Sigmoid colon (tissue), 7 donors: ENCODE results near the gene VPS72. TPM values are rescaled to one million over a fixed set of nuclear protein-coding genes. Genes with fewer than 3 reads are reported as not detected.
A peak's percentile ranks its signal among the peaks of the same experiment; 100 is the strongest.
"Not testable (repeated sequence)": the region's sequence is repeated elsewhere in the genome, so short reads cannot be mapped to it uniquely, and the experiment has no call there.

Experiments
- DNase-seq: peaks from one replicate; pipeline ENCODE4 v3.0.0-alpha.2; 2019
- H3K27ac ChIP-seq, 4 donors: fragments of 200-600 bp; sonication (generic); one replicate each; pipeline ENCODE4 v1.5.1; 2016 to 2019; ENCODE audit warnings: mild to moderate bottlenecking in 1 of 4
- H3K27me3 ChIP-seq, 3 donors: fragments of 200-600 bp; sonication (generic); one replicate each; pipeline ENCODE4 v1.5.1; 2019; ENCODE audit warnings: mild to moderate bottlenecking in 1 of 3
- H3K36me3 ChIP-seq, 4 donors: fragments of 200-600 bp; sonication (generic); one replicate each; pipeline ENCODE4 v1.5.1; 2016 to 2019
- H3K4me1 ChIP-seq, 4 donors: fragments of 200-600 bp; sonication (generic); one replicate each; pipeline ENCODE4 v1.5.1; 2017 to 2019
- H3K4me3 ChIP-seq, 4 donors: fragments of 200-600 bp; sonication (generic); one replicate each; pipeline ENCODE4 v1.5.1; 2017 to 2019; ENCODE audit warnings: mild to moderate bottlenecking in 2 of 4, moderate library complexity in 1 of 4
- H3K9me3 ChIP-seq, 4 donors: fragments of 200-600 bp in 3 of 4; sonication (generic) in 3 of 4; one replicate each; pipeline versions ENCODE4 v1.5.1 to v1.6.1; 2013 to 2019
- EP300 ChIP-seq, 4 donors: sonication (generic); formaldehyde crosslinking; IDR thresholded peaks; one replicate each; pipeline ENCODE4 v1.6.1; 2017; ENCODE audit warnings: antibody characterized with exemption in 4 of 4
- POLR2A ChIP-seq, 2 donors: fragments of 450-650 bp; IDR thresholded peaks; one replicate each; pipeline ENCODE4 v1.6.1; 2016; ENCODE audit warnings: antibody characterized with exemption in 2 of 2, mild to moderate bottlenecking in 2 of 2, moderate library complexity in 2 of 2
- POLR2AphosphoS5 ChIP-seq, 4 donors: sonication (generic); formaldehyde crosslinking; IDR thresholded peaks; one replicate each; pipeline ENCODE4 v1.6.1; 2017; ENCODE audit warnings: antibody characterized with exemption in 4 of 4
- WGBS, 2 donors: extraction: QIAGEN DNeasy Blood & Tissue Kit; methylation state at CpG; one replicate each; pipeline ENCODE4 v1.1.7; 2013; 5-methylcytosine and 5-hydroxymethylcytosine counted together
- intact Hi-C: fragments of 100-400 bp; cut with DNase I; formaldehyde crosslinking; loops from one replicate; pipeline ENCODE4 v1.15.1; 2023
- polyA plus RNA-seq, 3 donors: library from polyadenylated mRNA; stranded (reverse); fragments of 200-250 nt; gene quantifications; one replicate each; pipeline ENCODE4 v1.2.3, GENCODE V29; 2013
- total RNA-seq, 4 donors: library from RNA; depleted of rRNA; stranded (reverse); fragments of >200 nt; gene quantifications; one replicate each; pipeline ENCODE4 v1.1.0, GENCODE V29; 2016
- TF ChIP-seq, protein P1 (sequence below), 4 experiments: fragments of 450-650 bp in 3 of 4; fragments of 200-600 bp in 1 of 4; IDR thresholded peaks; one replicate each; pipeline ENCODE4 v1.5.1; 2016 to 2019; ENCODE audit warnings: antibody characterized with exemption in 4 of 4, mild to moderate bottlenecking in 3 of 4, moderate library complexity in 2 of 4
- donor health status: healthy with polysubstance abuse.
- donor health status: Bipolar disorder and iron deficiency.
- donor health status: healthy.

Gene VPS72
- total and polyA plus RNA-seq, 7 donors = 24.0 to 49.7 (median 36.2) TPM

DNA sequence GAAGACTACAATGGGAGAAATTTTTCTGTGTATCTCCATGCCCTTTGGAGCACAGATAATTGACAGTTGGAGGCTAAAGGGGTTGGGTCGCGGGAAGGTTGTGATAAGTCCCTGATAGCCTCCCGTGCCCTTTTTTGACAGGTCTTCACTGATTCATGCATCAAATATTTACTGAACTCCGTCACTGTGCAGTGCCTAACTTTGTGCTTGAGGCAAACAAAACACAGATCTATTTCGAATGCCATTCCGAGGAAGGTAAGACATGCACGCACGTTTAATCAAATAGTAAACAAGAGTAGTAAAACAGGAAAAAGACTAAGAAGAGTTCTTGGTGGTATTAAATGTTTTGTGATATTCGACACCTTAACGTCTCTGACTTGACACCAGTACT is 7.9 kb upstream of the VPS72 start:
- Histone ChIP-seq H3K27me3 (no peaks in the 10 kb centered on the region), H3K9me3 (no peaks in the 10 kb centered on the region), H3K36me3 (peaks cover 0 to 8% (median 2%) of the 10 kb centered on the region in 4 donors), H3K27ac (peak overlapping the region; percentile 90 to 95 (median 93)), H3K4me3 (peak overlapping the region; percentile 62 to 88 (median 70)), H3K4me1 (peaks cover 0 to 45% (median 38%) of the 10 kb centered on the region in 4 donors)
- WGBS, 2 donors = 4 to 16% methylated on average over 10 of the region's 10 CpGs
- intact Hi-C loops = loop anchor here (1.0 to 10.0 kb wide), 3 partner anchors 56 to 197 kb away; partner anchors contain the start of genes PI4KB, PSMB4 and PSMD4
- DNase-seq = no peak
- TF ChIP-seq POLR2A (IDR thresholded peaks at IDR 0.05) = no peak
- TF ChIP-seq EP300 (IDR thresholded peaks at IDR 0.05) = no peak
- TF ChIP-seq, protein P1, sequence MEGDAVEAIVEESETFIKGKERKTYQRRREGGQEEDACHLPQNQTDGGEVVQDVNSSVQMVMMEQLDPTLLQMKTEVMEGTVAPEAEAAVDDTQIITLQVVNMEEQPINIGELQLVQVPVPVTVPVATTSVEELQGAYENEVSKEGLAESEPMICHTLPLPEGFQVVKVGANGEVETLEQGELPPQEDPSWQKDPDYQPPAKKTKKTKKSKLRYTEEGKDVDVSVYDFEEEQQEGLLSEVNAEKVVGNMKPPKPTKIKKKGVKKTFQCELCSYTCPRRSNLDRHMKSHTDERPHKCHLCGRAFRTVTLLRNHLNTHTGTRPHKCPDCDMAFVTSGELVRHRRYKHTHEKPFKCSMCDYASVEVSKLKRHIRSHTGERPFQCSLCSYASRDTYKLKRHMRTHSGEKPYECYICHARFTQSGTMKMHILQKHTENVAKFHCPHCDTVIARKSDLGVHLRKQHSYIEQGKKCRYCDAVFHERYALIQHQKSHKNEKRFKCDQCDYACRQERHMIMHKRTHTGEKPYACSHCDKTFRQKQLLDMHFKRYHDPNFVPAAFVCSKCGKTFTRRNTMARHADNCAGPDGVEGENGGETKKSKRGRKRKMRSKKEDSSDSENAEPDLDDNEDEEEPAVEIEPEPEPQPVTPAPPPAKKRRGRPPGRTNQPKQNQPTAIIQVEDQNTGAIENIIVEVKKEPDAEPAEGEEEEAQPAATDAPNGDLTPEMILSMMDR (IDR thresholded peaks at IDR 0.05) = no peak
- no peak for TF ChIP-seq POLR2AphosphoS5 (IDR thresholded peaks at IDR 0.05)

DNA sequence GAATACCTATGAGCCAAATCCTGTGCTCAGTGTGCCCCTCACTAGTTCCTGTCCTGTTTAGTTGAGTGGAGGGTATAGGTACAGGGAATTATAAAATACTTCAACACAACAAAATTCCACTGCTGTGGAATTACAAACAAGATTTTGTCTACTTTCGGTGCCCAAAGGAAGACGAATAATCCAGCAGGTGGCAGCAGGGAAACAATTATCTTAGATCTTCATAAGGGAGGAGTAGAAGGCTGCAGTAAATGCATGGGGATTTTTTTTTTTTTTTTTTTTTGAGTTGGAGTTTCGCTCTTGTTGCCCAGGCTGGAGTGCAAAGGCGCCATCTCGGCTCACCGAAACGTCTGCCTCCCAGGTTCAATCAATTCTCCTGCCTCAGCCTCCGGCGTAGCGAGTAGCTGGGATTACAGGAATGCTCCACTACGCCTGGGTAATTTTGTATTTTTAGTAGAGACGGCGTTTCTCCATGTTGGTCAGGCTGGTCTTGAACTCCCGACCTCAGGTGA is 6.3 kb upstream of the VPS72 start:
- no peaks in the 10 kb centered on the region for H3K27me3 ChIP-seq
- 14 to 39% methylated on average over 14 of the region's 14 CpGs for WGBS, 2 donors
- H3K4me1 ChIP-seq = peaks cover 0 to 32% (median 28%) of the 10 kb centered on the region in 4 donors
- DNase-seq = peak; percentile 78
- H3K36me3 ChIP-seq = no peaks in the 10 kb centered on the region
- H3K27ac ChIP-seq = peak overlapping the region; percentile 90 to 95 (median 93)
- intact Hi-C loops = loop anchor here (5.0 to 10.0 kb wide), 2 partner anchors 131 to 198 kb away; partner anchors contain the start of genes PI4KB and PSMB4
- H3K4me3 ChIP-seq = peak overlapping the region in 1 of 4 donors; percentile 20
- H3K9me3 ChIP-seq = no peaks in the 10 kb centered on the region
- TF ChIP-seq POLR2AphosphoS5 (IDR thresholded peaks at IDR 0.05) (peak in 2 of 4 donors; percentile 16 to 19), POLR2A (IDR thresholded peaks at IDR 0.05) (no peak)
- TF ChIP-seq, protein P1 (IDR thresholded peaks at IDR 0.05) = peak; percentile 46 to 58 (median 49)

DNA sequence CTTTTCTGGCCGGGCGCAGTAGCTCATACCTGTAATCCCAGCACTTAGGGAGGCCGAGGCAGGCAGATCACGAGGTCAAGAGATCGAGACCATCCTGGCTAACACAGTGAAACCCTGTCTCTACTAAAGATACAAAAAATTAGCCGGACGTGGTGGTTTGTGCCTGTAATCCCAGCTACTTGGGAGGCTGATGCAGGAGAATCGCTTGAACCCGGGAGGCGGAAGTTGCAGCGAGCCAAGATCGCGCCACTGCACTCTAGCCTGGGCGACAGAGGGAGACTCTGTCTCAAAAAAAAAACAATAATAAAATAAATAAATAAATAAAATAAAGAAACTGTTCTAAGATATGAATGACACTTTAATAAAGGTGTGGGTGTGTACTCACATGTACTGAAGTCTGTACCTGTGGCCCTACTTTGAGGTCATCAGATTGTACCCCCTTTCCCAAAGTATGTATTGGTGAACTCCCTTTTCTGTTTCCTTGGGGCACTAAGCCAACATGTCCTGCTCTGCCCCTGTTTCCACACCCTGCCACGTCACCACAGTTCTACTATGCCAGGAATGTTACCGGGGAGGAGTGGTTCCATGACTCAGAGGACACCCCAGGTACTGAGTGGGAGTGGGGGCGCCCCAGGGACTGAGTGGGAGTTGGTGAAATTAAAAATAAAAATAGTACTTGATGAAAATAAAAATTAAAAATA is 5.0 kb upstream of the VPS72 start:
- Histone ChIP-seq H3K4me1 (peaks cover 0 to 23% (median 19%) of the 10 kb centered on the region in 4 donors), H3K27ac (peak overlapping the region in 2 of 4 donors; percentile 93 to 95)
- H3K36me3 ChIP-seq, H3K4me3 ChIP-seq, H3K9me3 ChIP-seq, H3K27me3 ChIP-seq: not testable (repeated sequence)
- WGBS, 2 donors = 22 to 73% methylated on average over 17 of the region's 17 CpGs
- DNase-seq = peak; percentile 80
- intact Hi-C loops = loop anchor here (2.0 to 10.0 kb wide), 3 partner anchors 132 to 200 kb away; partner anchors contain the start of genes PI4KB and PSMB4

DNA sequence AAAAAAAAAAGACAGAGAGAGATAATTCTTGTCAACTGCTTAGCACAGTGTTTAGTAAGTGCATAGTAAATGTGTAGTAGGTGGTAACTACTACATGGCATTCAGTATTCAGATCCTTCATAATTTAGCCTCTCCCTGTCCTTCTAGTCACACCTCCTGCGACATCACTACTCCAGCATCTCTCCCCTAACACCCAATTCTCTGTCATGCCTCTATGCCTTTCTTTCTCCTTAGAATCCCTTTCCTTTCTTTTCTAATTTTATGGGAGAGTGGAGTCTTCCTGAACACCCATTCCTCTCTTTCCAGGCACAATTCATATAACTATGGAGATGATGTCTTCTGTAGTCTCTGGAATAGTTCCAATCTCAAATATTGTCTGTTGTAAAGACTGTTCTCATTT is 3.9 kb upstream of the VPS72 start:
- intact Hi-C loops = loop anchor here (2.0 to 10.0 kb wide), 2 partner anchors 147 to 201 kb away; partner anchors contain the start of gene PSMB4

More for the DNA sequence above, 3.9 kb upstream of the VPS72 start:
- no peak overlapping the region for H3K4me3 ChIP-seq
- TF ChIP-seq, protein P1 (IDR thresholded peaks at IDR 0.05) = no peak
- no peak for TF ChIP-seq POLR2A (IDR thresholded peaks at IDR 0.05)
- no peak for TF ChIP-seq POLR2AphosphoS5 (IDR thresholded peaks at IDR 0.05)
- TF ChIP-seq EP300 (IDR thresholded peaks at IDR 0.05) = no peak
- H3K9me3 ChIP-seq = no peaks in the 10 kb centered on the region
- no peaks in the 10 kb centered on the region for H3K36me3 ChIP-seq
- H3K27ac ChIP-seq = no peak overlapping the region
- WGBS, 2 donors = 51 to 86% methylated on average over 1 of the region's 1 CpG
- DNase-seq = no peak
- peaks cover 0 to 22% (median 18%) of the 10 kb centered on the region in 4 donors for H3K4me1 ChIP-seq
- no peaks in the 10 kb centered on the region for H3K27me3 ChIP-seq
